Endothelial cell of umbilical vein (primary cell): ENCODE measurements around the gene ARPP19. TPM values are rescaled to one million over a fixed set of nuclear protein-coding genes. Genes with fewer than 3 reads are reported as not detected.

Experiments
- BruUV-seq: library from RNA; stranded (reverse); fragments of 400-500 nt; replicated peaks from 2 replicates; lab custom pipeline; 2021; lab: Mats Ljungman, UMichigan
- CTCF ChIA-PET: fragments of 300-600, 350-600 bp; sonication (Branson Sonifier 250); formaldehyde crosslinking; loops from one replicate; lab custom pipeline; 2021; ENCODE audit warnings: antibody characterized with exemption, inconsistent platforms; lab: Charles Lee
- POLR2A ChIA-PET: fragments of 300-600, 350-600 bp; sonication (Branson Sonifier 250); formaldehyde crosslinking; loops from one replicate; lab custom pipeline; 2021; ENCODE audit warnings: antibody characterized with exemption, inconsistent platforms; lab: Charles Lee
- DNase-seq: peaks from one replicate; pipeline ENCODE4 v3.0.0-alpha.2; 2011; ENCODE audit warnings: low read depth, low spot score
- FAIRE-seq: peaks from 2 replicates; lab custom pipeline; 2011; peaks lifted over from hg19 to GRCh38; lab: Jason Lieb, UNC
- H2AFZ ChIP-seq: 2 replicates; pipeline ENCODE4 v1.6.0; 2012; ENCODE audit warnings: low read depth, low read length, control low read depth, inconsistent platforms
- H3K27ac ChIP-seq: 2 replicates; pipeline ENCODE4 v1.5.1; 2011; ENCODE audit warnings: low read depth, mild to moderate bottlenecking, control low read depth, low read length, moderate library complexity; ENCODE audit not compliant: insufficient read depth
- H3K27me3 ChIP-seq, 2 experiments: 2 replicates each; pipeline versions ENCODE4 v1.6.0 to v1.6.1; 2011; ENCODE audit warnings: low read length in 2 of 2, mixed read lengths in 1 of 2; ENCODE audit not compliant: control insufficient read depth in 2 of 2, insufficient read depth in 2 of 2
- H3K36me3 ChIP-seq, 2 experiments: 2 replicates in 1 of 2; 3 replicates in 1 of 2; pipeline ENCODE4 v1.5.1; 2011; ENCODE audit warnings: low read length in 2 of 2, mild to moderate bottlenecking in 1 of 2, moderate library complexity in 1 of 2; ENCODE audit not compliant: control insufficient read depth in 2 of 2, insufficient read depth in 2 of 2; ENCODE audit errors: extremely low read depth in 1 of 2
- H3K4me1 ChIP-seq: 3 replicates; pipeline ENCODE4 v1.5.1; 2011; ENCODE audit warnings: mild to moderate bottlenecking, low read length; ENCODE audit not compliant: control insufficient read depth, insufficient read depth; ENCODE audit errors: extremely low read depth
- H3K4me2 ChIP-seq: 2 replicates; pipeline ENCODE4 v1.6.1; 2011; ENCODE audit warnings: low read length, control low read depth, mixed read lengths; ENCODE audit not compliant: insufficient read depth
- H3K4me3 ChIP-seq, 3 experiments: fragments of 200-600 bp in 1 of 3; sonication (generic), shearing (Covaris generic) in 1 of 3; replicated peaks in 1 of 3; 2 replicates each; pipeline ENCODE4 v1.5.1; 2011 to 2016; ENCODE audit warnings: control low read depth in 3 of 3, low read length in 3 of 3, mild to moderate bottlenecking in 2 of 3, inconsistent platforms in 1 of 3, low read depth in 1 of 3, moderate library complexity in 1 of 3; ENCODE audit not compliant: insufficient read depth in 1 of 3
- H3K79me2 ChIP-seq: 2 replicates; pipeline ENCODE4 v1.6.0; 2012; ENCODE audit warnings: low read length, inconsistent platforms; ENCODE audit not compliant: control insufficient read depth, insufficient read depth
- H3K9ac ChIP-seq: replicated peaks from 2 replicates; pipeline ENCODE3; 2011; ENCODE audit warnings: low read length, control low read depth; ENCODE audit not compliant: insufficient read depth; ENCODE audit errors: extremely low read depth
- H3K9me1 ChIP-seq: replicated peaks from 3 replicates; pipeline ENCODE4 v1.6.0; 2011; ENCODE audit warnings: mild to moderate bottlenecking, low read length; ENCODE audit not compliant: control insufficient read depth, insufficient read depth; ENCODE audit errors: extremely low read depth
- H3K9me3 ChIP-seq: replicated peaks from 2 replicates; pipeline ENCODE4 v1.5.1; 2012; ENCODE audit warnings: low read length, inconsistent platforms; ENCODE audit not compliant: control insufficient read depth, insufficient read depth
- H4K20me1 ChIP-seq: replicated peaks from 2 replicates; pipeline ENCODE3; 2011; ENCODE audit warnings: mild to moderate bottlenecking, low read length; ENCODE audit not compliant: control insufficient read depth, insufficient read depth; ENCODE audit errors: extremely low read depth
- EZH2 ChIP-seq: IDR thresholded peaks from 2 replicates; pipeline ENCODE4 v1.6.1; 2012; ENCODE audit warnings: borderline replicate concordance, low read depth, mild to moderate bottlenecking, moderate library complexity, low read length, inconsistent platforms; ENCODE audit not compliant: severe bottlenecking
- FOS ChIP-seq: IDR thresholded peaks from 2 replicates; pipeline ENCODE4 v1.6.1; 2011; ENCODE audit warnings: mild to moderate bottlenecking, low read length, moderate library complexity, borderline replicate concordance; ENCODE audit not compliant: insufficient read depth
- GATA2 ChIP-seq: IDR thresholded peaks from 2 replicates; pipeline ENCODE4 v1.7.0; 2011; ENCODE audit warnings: low read depth, mild to moderate bottlenecking, moderate library complexity, mixed read lengths, low read length; ENCODE audit not compliant: insufficient read length, insufficient read depth
- JUN ChIP-seq: IDR thresholded peaks from 2 replicates; pipeline ENCODE4 v1.6.1; 2011; ENCODE audit warnings: borderline replicate concordance, low read depth; ENCODE audit not compliant: insufficient read length, insufficient read depth
- MYC ChIP-seq: IDR thresholded peaks from one replicate; pipeline ENCODE4 v1.6.1; 2011; ENCODE audit warnings: mild to moderate bottlenecking, low read depth, low read length
- POLR2A ChIP-seq: IDR thresholded peaks from 2 replicates; pipeline ENCODE4 v1.6.1; 2012; ENCODE audit warnings: low read depth, mild to moderate bottlenecking, control low read depth, low read length
- POLR2AphosphoS5 ChIP-seq: IDR thresholded peaks from 2 replicates; pipeline ENCODE4 v1.6.1; 2012; ENCODE audit warnings: low read depth, mild to moderate bottlenecking, control low read depth, low read length, moderate library complexity; ENCODE audit not compliant: insufficient read depth
- dilution Hi-C: fragments of 300-500 bp; cut with MboI; formaldehyde crosslinking; loops from one replicate; pipeline ENCODE4 v1.15.0; 2019; ENCODE audit warnings: low sequenced_read_pairs; ENCODE audit not compliant: extremely low pct_ligation_motif_present
- intact Hi-C: fragments of 100-400 bp; cut with micrococcal nuclease; formaldehyde crosslinking; loops from one replicate; pipeline ENCODE4 v1.10.0; 2022
- polyA plus RNA-seq, 4 experiments: library from polyadenylated mRNA; depleted of rRNA in 3 of 4; stranded (reverse) in 3 of 4; unstranded in 1 of 4; fragments of >200 nt; gene quantifications; 2 replicates each; pipeline versions ENCODE4 v1.2.1 to v1.2.3, GENCODE V29; 2011 to 2012; ENCODE audit warnings: missing spikeins in 1 of 4
- total RNA-seq: library from RNA; stranded (reverse); gene quantifications from 2 replicates; pipeline ENCODE4 v1.2.3, GENCODE V29; 2021
- TF ChIP-seq, protein P1 (sequence below), 2 donors: IDR thresholded peaks; 1 replicate in 1 of 2; 2 replicates in 1 of 2; pipeline ENCODE4 v1.5.1; 2011; ENCODE audit warnings: low read length in 2 of 2, mild to moderate bottlenecking in 2 of 2, moderate library complexity in 2 of 2, control low read depth in 1 of 2, inconsistent platforms in 1 of 2, low read depth in 1 of 2; ENCODE audit not compliant: insufficient read depth in 1 of 2; ENCODE audit errors: extremely low read depth in 1 of 2
- TF ChIP-seq, protein P2 (sequence below): IDR thresholded peaks from 2 replicates; pipeline ENCODE4 v1.6.1; 2011; ENCODE audit not compliant: insufficient read depth, insufficient read length

Gene ARPP19
- total and polyA plus RNA-seq, 2 donors (not counting 3 experiments of a cell fraction or from before 2014, with no cell fraction given), result 47.1 to 191 TPM

DNA sequence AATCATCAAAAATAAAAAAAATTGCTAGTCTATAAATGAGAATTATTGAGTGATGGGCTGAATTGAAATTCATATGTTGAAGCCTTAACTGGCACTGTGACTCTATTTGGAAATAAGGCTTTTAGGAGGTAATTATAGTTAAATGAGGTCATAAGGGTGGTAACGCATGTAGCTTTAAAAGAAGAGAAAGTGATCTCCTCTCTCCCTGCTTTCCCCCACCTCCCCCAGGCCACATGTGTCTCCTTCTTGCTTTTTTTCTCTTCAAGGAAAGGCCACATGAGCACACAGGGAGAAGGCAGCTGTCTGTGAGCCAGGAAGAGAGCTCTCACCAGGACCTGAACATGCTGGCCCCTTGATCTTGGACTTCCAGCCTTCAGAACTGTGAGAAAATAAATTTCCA lies 48.2 kb upstream of the ARPP19 start:
- intact Hi-C loops (no loop called here), dilution Hi-C loops (no loop called here)
- peaks cover 0 to 3% of the 10 kb centered on the region in 2 experiments for H3K36me3 ChIP-seq
- CTCF ChIA-PET, result interaction anchor here (0.8 to 1.2 kb wide), 2 partner anchors 35 to 286 kb away, joined by 3 to 4 read pairs; no protein-coding TSS in a partner anchor
- H3K4me1 ChIP-seq, result no peaks in the 10 kb centered on the region
- no peaks in the 10 kb centered on the region for H3K9me3 ChIP-seq
- no peak overlapping the region for H2AFZ ChIP-seq
- H3K9ac ChIP-seq, result no peak overlapping the region
- POLR2A ChIA-PET, result no interaction called here
- FAIRE-seq, result no peak
- H3K4me3 ChIP-seq, result no peak overlapping the region
- DNase-seq, result no peak
- H3K79me2 ChIP-seq, result no peaks in the 10 kb centered on the region
- no peaks in the 10 kb centered on the region for H3K27me3 ChIP-seq
- H4K20me1 ChIP-seq, result no peaks in the 10 kb centered on the region
- no TSS peak for BruUV-seq
- H3K9me1 ChIP-seq, result no peaks in the 10 kb centered on the region
- no peak overlapping the region for H3K4me2 ChIP-seq
- TF ChIP-seq POLR2A (no peak), FOS (no peak), GATA2 (no peak), EZH2 (no peak), JUN (no peak)
- TF ChIP-seq, protein P1, sequence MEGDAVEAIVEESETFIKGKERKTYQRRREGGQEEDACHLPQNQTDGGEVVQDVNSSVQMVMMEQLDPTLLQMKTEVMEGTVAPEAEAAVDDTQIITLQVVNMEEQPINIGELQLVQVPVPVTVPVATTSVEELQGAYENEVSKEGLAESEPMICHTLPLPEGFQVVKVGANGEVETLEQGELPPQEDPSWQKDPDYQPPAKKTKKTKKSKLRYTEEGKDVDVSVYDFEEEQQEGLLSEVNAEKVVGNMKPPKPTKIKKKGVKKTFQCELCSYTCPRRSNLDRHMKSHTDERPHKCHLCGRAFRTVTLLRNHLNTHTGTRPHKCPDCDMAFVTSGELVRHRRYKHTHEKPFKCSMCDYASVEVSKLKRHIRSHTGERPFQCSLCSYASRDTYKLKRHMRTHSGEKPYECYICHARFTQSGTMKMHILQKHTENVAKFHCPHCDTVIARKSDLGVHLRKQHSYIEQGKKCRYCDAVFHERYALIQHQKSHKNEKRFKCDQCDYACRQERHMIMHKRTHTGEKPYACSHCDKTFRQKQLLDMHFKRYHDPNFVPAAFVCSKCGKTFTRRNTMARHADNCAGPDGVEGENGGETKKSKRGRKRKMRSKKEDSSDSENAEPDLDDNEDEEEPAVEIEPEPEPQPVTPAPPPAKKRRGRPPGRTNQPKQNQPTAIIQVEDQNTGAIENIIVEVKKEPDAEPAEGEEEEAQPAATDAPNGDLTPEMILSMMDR (IDR thresholded peaks at IDR 0.05; ENCODE audit: extremely low read depth in 1 of 2, insufficient read depth in 1 of 2, low read depth in 1 of 2, low read length in 2 of 2), result no peak
- H3K27ac ChIP-seq, result no peak overlapping the region

DNA sequence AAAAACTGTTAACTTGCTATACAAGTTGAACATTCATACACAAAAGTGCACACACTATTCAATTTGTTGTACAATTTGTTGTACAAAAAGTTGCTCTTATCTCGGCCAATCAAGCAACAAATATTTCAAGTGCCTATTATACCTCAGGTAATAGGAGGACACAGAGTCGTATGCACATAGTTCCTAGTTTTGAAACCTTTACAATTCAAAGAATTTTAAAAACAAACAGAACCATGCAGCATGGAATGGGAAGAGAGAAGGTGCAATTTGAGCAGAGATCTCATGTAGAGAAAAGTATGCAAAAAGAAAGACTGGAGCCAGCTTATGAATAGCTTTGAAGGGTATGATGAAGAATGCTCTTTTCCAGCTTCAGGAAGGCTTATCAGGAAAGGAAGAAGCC lies 46.5 kb upstream of the ARPP19 start:
- no peaks in the 10 kb centered on the region for H4K20me1 ChIP-seq
- H3K79me2 ChIP-seq, result no peaks in the 10 kb centered on the region
- intact Hi-C loops (no loop called here), dilution Hi-C loops (no loop called here)
- no peak overlapping the region for H3K4me2 ChIP-seq
- no peak for FAIRE-seq
- H2AFZ ChIP-seq, result no peak overlapping the region
- no peak for TF ChIP-seq EZH2
- no peak for TF ChIP-seq POLR2A
- TF ChIP-seq MYC, result no peak
- no peak for TF ChIP-seq POLR2AphosphoS5
- TF ChIP-seq, protein P2, sequence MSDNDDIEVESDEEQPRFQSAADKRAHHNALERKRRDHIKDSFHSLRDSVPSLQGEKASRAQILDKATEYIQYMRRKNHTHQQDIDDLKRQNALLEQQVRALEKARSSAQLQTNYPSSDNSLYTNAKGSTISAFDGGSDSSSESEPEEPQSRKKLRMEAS, result no peak
- no peak for TF ChIP-seq JUN
- no peak for TF ChIP-seq GATA2
- TF ChIP-seq, protein P1 (IDR thresholded peaks at IDR 0.05; ENCODE audit: extremely low read depth in 1 of 2, insufficient read depth in 1 of 2, low read depth in 1 of 2, low read length in 2 of 2), result no peak
- POLR2A ChIA-PET, result no interaction called here
- H3K4me3 ChIP-seq, result no peak overlapping the region
- H3K36me3 ChIP-seq, result peaks cover 0 to 3% of the 10 kb centered on the region in 2 experiments
- CTCF ChIA-PET, result interaction anchor here (1.2 kb wide), 1 partner anchor 284 kb away, joined by 3 read pairs; no protein-coding TSS in a partner anchor
- H3K9me3 ChIP-seq, result no peaks in the 10 kb centered on the region
- no peak for DNase-seq
- H3K9me1 ChIP-seq, result no peaks in the 10 kb centered on the region
- no TSS peak for BruUV-seq
- H3K27me3 ChIP-seq, result no peaks in the 10 kb centered on the region
- no peak overlapping the region for H3K9ac ChIP-seq
- H3K27ac ChIP-seq, result no peak overlapping the region
- no peaks in the 10 kb centered on the region for H3K4me1 ChIP-seq
